K562 (cell line): ENCODE results near the gene SLC35D3. TPM values are rescaled to one million over a fixed set of nuclear protein-coding genes. Genes with fewer than 3 reads are reported as not detected.

Experiments
- ATAC-seq: fragments of 200-7000 bp; cut with Tn5 transposase; 3 replicates; pipeline ENCODE4 v1.9.1; 2020; ENCODE audit warnings: moderate library complexity
- BruUV-seq: library from RNA; stranded (reverse); fragments of 400-500 nt; replicated peaks from 2 replicates; lab custom pipeline; 2021; lab: Mats Ljungman, UMichigan
- CTCF ChIA-PET: fragments of 300-600 bp; formaldehyde crosslinking; extraction: SDS; loops from one replicate; lab custom pipeline; 2021; ENCODE audit warnings: low intra/inter-chr PET ratio; lab: Yijun Ruan, JAX
- POLR2A ChIA-PET: fragments of 300-600, 350-650 bp; sonication (Branson Sonifier 250); formaldehyde crosslinking; extraction: SDS; loops from one replicate; lab custom pipeline; 2021; ENCODE audit warnings: antibody characterized with exemption, inconsistent platforms; lab: Yijun Ruan, JAX
- DNase-seq, 4 experiments: peaks; one replicate each; pipeline versions ENCODE4 v3.0.0 to v3.0.0-alpha.2; 2011 to 2018; ENCODE audit warnings: low spot score in 3 of 4, mixed read lengths in 3 of 4; ENCODE audit errors: extremely low read depth in 1 of 4
- FAIRE-seq: peaks from 2 replicates; lab custom pipeline; 2011; peaks lifted over from hg19 to GRCh38; lab: Jason Lieb, UNC
- H2AFZ ChIP-seq: 2 replicates; pipeline ENCODE4 v1.6.0; 2011; ENCODE audit warnings: low read depth, low read length, control low read depth, inconsistent platforms
- H3K27ac ChIP-seq: fragments of 200-600 bp; 3 replicates; pipeline ENCODE4 v1.8.0; 2011; ENCODE audit warnings: low read depth, mild to moderate bottlenecking, control low read depth, inconsistent platforms, low read length, moderate library complexity, mixed read lengths; ENCODE audit errors: extremely low read depth
- H3K27me3 ChIP-seq, 2 experiments: fragments of 300-600 bp in 1 of 2; 2 replicates in 1 of 2; 3 replicates in 1 of 2; pipeline versions ENCODE4 v1.6.0 to v1.8.0; 2011; ENCODE audit warnings: inconsistent platforms in 2 of 2, low read length in 2 of 2, mild to moderate bottlenecking in 1 of 2, mixed read lengths in 1 of 2, moderate library complexity in 1 of 2; ENCODE audit not compliant: control insufficient read depth in 2 of 2, insufficient read depth in 2 of 2
- H3K36me3 ChIP-seq: fragments of 300-600 bp; 3 replicates; pipeline ENCODE4 v1.8.0; 2011; ENCODE audit warnings: mild to moderate bottlenecking, low read length, inconsistent platforms; ENCODE audit not compliant: control insufficient read depth, insufficient read depth
- H3K4me1 ChIP-seq, 2 experiments: fragments of 200-600 bp in 1 of 2; replicated peaks in 1 of 2; 2 replicates in 1 of 2; 3 replicates in 1 of 2; pipeline versions ENCODE4 v1.5.1 to v1.8.0; 2011; ENCODE audit warnings: inconsistent platforms in 2 of 2, low read length in 2 of 2, mild to moderate bottlenecking in 1 of 2, mixed read lengths in 1 of 2, moderate library complexity in 1 of 2; ENCODE audit not compliant: control insufficient read depth in 2 of 2, insufficient read depth in 2 of 2
- H3K4me2 ChIP-seq: 2 replicates; pipeline ENCODE4 v1.6.1; 2011; ENCODE audit warnings: low read length, control low read depth, inconsistent platforms, mixed read lengths; ENCODE audit not compliant: insufficient read depth
- H3K4me3 ChIP-seq: fragments of 200-600 bp; sonication (generic), shearing (Covaris generic); 2 replicates; pipeline ENCODE4 v1.5.1; 2016; ENCODE audit warnings: control low read depth, inconsistent platforms
- H3K79me2 ChIP-seq: fragments of 200-600 bp; 3 replicates; pipeline ENCODE4 v1.8.0; 2011; ENCODE audit warnings: low read length, inconsistent platforms; ENCODE audit not compliant: control insufficient read depth, insufficient read depth
- H3K9ac ChIP-seq, 2 experiments: 2 replicates each; pipeline versions ENCODE4 v1.6.0 to v1.6.1; 2011; ENCODE audit warnings: low read depth in 2 of 2, low read length in 2 of 2, control low read depth in 1 of 2, inconsistent platforms in 1 of 2, mild to moderate bottlenecking in 1 of 2, mixed read lengths in 1 of 2; ENCODE audit not compliant: insufficient read depth in 1 of 2
- H3K9me1 ChIP-seq: one replicate; pipeline ENCODE4 v1.6.0; 2011; ENCODE audit warnings: inconsistent platforms, mild to moderate bottlenecking, low read length, moderate library complexity; ENCODE audit not compliant: control insufficient read depth, insufficient read depth
- H3K9me3 ChIP-seq: replicated peaks from 2 replicates; pipeline ENCODE4 v1.5.1; 2011; ENCODE audit warnings: low read depth, low read length, inconsistent platforms; ENCODE audit not compliant: control insufficient read depth, insufficient read depth
- H4K20me1 ChIP-seq: replicated peaks from 2 replicates; pipeline ENCODE4 v1.6.1; 2011; ENCODE audit warnings: low read length, inconsistent platforms, mixed read lengths; ENCODE audit not compliant: control insufficient read depth, insufficient read depth
- C11orf30 ChIP-seq: fragments of 450-650 bp; IDR thresholded peaks from 2 replicates; pipeline ENCODE4 v1.6.1; 2016; ENCODE audit warnings: low read depth, mild to moderate bottlenecking
- CC2D1A ChIP-seq: fragments of 450-650 bp; IDR thresholded peaks from 2 replicates; pipeline ENCODE4 v1.6.1; 2017; ENCODE audit warnings: mild to moderate bottlenecking
- CREB3 ChIP-seq: fragments of 450-650 bp; conservative IDR thresholded peaks from 2 replicates; pipeline ENCODE4 v1.6.1; 2016; ENCODE audit warnings: missing genetic modification characterization, low read depth, mild to moderate bottlenecking, missing compliant biosample characterization, moderate library complexity
- DMBX1 ChIP-seq: fragments of 250-450 bp; sonication (Bioruptor Pico); IDR thresholded peaks from 2 replicates; pipeline ENCODE4 v1.8.0; 2022; ENCODE audit warnings: inconsistent platforms, mild to moderate bottlenecking, moderate library complexity, borderline replicate concordance
- ELF2 ChIP-seq: fragments of 250-450 bp; sonication (Bioruptor Pico); IDR thresholded peaks from 2 replicates; pipeline ENCODE4 v1.5.0; 2021; ENCODE audit warnings: mild to moderate bottlenecking
- MAFF ChIP-seq: IDR thresholded peaks from 2 replicates; pipeline ENCODE4 v1.6.1; 2012; ENCODE audit warnings: low read length, improper control_type of control experiment
- NEUROD1 ChIP-seq: fragments of 150-350 bp; IDR thresholded peaks from 2 replicates; pipeline ENCODE4 v1.6.1; 2014; ENCODE audit warnings: borderline replicate concordance, low read length, low read depth; ENCODE audit not compliant: partially characterized antibody
- POLR2AphosphoS2 ChIP-seq: IDR thresholded peaks from 2 replicates; pipeline ENCODE4 v1.6.1; 2012; ENCODE audit warnings: low read length, improper control_type of control experiment
- PRDM10 ChIP-seq: fragments of 450-650 bp; IDR thresholded peaks from 2 replicates; pipeline ENCODE4 v1.6.1; 2018; ENCODE audit not compliant: partially characterized antibody
- RFX1 ChIP-seq: fragments of 450-650 bp; IDR thresholded peaks from 2 replicates; pipeline ENCODE4 v1.6.1; 2016; ENCODE audit warnings: mild to moderate bottlenecking, moderate library complexity
- SRF ChIP-seq, 2 experiments: fragments of 250-450, 450-650 bp in 1 of 2; sonication (Bioruptor Pico) in 1 of 2; sonication (generic) in 1 of 2; formaldehyde crosslinking; IDR thresholded peaks; 2 replicates each; pipeline versions ENCODE4 v1.5.0 to v1.5.1; 2020 to 2022; ENCODE audit warnings: mild to moderate bottlenecking in 1 of 2, missing genetic modification reagents in 1 of 2
- TAF7 ChIP-seq: fragments of 450-650 bp; IDR thresholded peaks from 2 replicates; pipeline ENCODE4 v1.6.1; 2016; ENCODE audit warnings: missing genetic modification characterization, missing compliant biosample characterization
- ZBTB17 ChIP-seq: fragments of 450-650 bp; formaldehyde crosslinking; IDR thresholded peaks from 2 replicates; pipeline ENCODE4 v1.4.0; 2020; ENCODE audit warnings: mild to moderate bottlenecking
- ZNF212 ChIP-seq: fragments of 450-650 bp; formaldehyde crosslinking; IDR thresholded peaks from 2 replicates; pipeline ENCODE4 v1.4.0; 2020; ENCODE audit warnings: mild to moderate bottlenecking
- ZNF431 ChIP-seq: sonication (generic); formaldehyde crosslinking; IDR thresholded peaks from 2 replicates; pipeline ENCODE4 v1.8.0; 2022; ENCODE audit warnings: mild to moderate bottlenecking, missing genetic modification reagents
- ZNF586 ChIP-seq: fragments of 450-650 bp; formaldehyde crosslinking; conservative IDR thresholded peaks from 2 replicates; pipeline ENCODE4 v1.4.0; 2020; ENCODE audit warnings: mild to moderate bottlenecking, moderate library complexity
- ZNF778 ChIP-seq: fragments of 450-650 bp; formaldehyde crosslinking; IDR thresholded peaks from 2 replicates; pipeline ENCODE4 v1.4.0; 2020; ENCODE audit warnings: mild to moderate bottlenecking, moderate library complexity
- WGBS: fragments of 100-300 bp; shearing (Covaris generic); methylation state at CpG from one replicate; pipeline ENCODE4 v1.1.6; 2016; ENCODE audit warnings: low coverage, mixed read lengths; ENCODE audit not compliant: insufficient coverage; ENCODE audit errors: missing lambda C conversion rate; 5-methylcytosine and 5-hydroxymethylcytosine counted together
- in situ Hi-C: fragments of 300-500 bp; cut with MboI; formaldehyde crosslinking; loops from 4 replicates; pipeline ENCODE4 v1.15.0; 2018; ENCODE audit warnings: inconsistent platforms, mixed read lengths
- intact Hi-C: fragments of 100-400 bp; cut with micrococcal nuclease; formaldehyde crosslinking; loops from 2 replicates; pipeline ENCODE4 v1.14.2; 2022
- polyA plus RNA-seq, 8 experiments: library from polyadenylated mRNA; depleted of rRNA in 4 of 8; stranded (reverse) in 5 of 8; unstranded in 3 of 8; fragments of >200 nt; fragmentation: Nextera tagmentation in 2 of 8; fragmentation: Illumina TruSeq in 1 of 8; extraction: Ambion mirVana in 2 of 8; extraction: Trizol in 1 of 8; gene quantifications; 2 replicates each; pipeline versions ENCODE4 v1.2.1 to v1.2.3, GENCODE V29; 2011 to 2014; ENCODE audit warnings: inconsistent platforms in 1 of 8, missing spikeins in 1 of 8
- total RNA-seq, 7 experiments: library from RNA; depleted of rRNA in 6 of 7; stranded (reverse); fragments of >200 nt in 6 of 7; fragmentation: Illumina TruSeq in 2 of 7; extraction: Trizol in 2 of 7; gene quantifications; 2 replicates each; pipeline versions ENCODE4 v1.2.1 to v1.2.3, GENCODE V29; 2011 to 2021; ENCODE audit warnings: low replicate concordance in 1 of 7
- TF ChIP-seq, protein P1 (sequence below): conservative IDR thresholded peaks from 2 replicates; pipeline ENCODE4 v1.6.1; 2011; ENCODE audit warnings: low read depth, mild to moderate bottlenecking, low read length; ENCODE audit not compliant: control insufficient read depth

The SLC35D3 gene
- total and polyA plus RNA-seq, 9 of the 15 experiments (the other 6 are each of a cell fraction or from before 2014, with no cell fraction given) = not detected

DNA sequence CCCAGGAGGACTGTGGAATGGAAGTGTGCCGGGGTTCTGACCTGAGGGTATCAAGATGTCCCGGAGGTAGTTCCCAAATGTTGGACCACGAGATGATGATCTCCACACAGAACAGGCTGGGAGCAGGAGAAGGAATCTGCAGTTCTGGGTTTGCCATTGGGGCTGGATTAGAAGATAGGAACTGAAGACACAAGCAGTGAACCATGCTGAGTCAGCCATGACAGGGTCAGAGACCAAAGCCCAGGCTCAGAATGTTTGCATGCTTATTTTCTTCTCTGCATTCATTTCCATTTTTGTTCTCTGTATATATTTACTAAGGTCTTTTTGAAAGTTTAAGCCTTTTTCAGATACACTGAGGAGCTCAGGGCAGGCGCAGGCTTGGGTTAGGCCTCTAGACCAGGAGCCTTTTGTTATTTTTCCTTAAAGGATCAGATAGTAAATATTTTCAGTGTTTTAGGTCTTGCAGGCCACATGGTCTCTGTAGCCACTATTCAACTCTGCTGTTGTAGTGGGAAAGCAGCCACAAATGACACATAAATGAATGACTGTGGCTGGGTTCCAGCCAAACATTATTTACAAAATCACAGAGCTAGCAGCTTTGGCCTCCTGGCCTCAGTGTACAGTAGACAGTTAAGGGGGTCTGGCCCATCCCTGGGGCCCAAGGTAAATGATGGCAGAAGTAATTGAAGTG, 28.5 kb downstream of the SLC35D3 start:
- peak in 1 of 4 experiments; percentile 38 for DNase-seq
- H3K4me1 ChIP-seq = peaks cover 0 to 4% of the 10 kb centered on the region in 2 experiments; a peak in 1 of 5 replicates
- H3K4me2 ChIP-seq = no peak overlapping the region
- no peak for FAIRE-seq
- H3K9ac ChIP-seq = no peak overlapping the region
- peak overlapping the region; percentile 84 for H2AFZ ChIP-seq
- intact Hi-C loops (no loop called here), in situ Hi-C loops (no loop called here)
- no peaks in the 10 kb centered on the region for H3K36me3 ChIP-seq
- ChIA-PET POLR2A (interaction anchor here (1.3 kb wide), 1 partner anchor 9 kb away, joined by 3 read pairs; no protein-coding TSS in a partner anchor), CTCF (no interaction called here)
- H4K20me1 ChIP-seq = no peaks in the 10 kb centered on the region
- no peaks in the 10 kb centered on the region for H3K9me3 ChIP-seq
- H3K27me3 ChIP-seq = no peaks in the 10 kb centered on the region; a peak in 1 of 5 replicates
- H3K9me1 ChIP-seq = no peaks in the 10 kb centered on the region
- ATAC-seq = peak; percentile 79
- H3K27ac ChIP-seq = peak overlapping the region; percentile 15; the same call in 1 of the 3 replicates
- 14% methylated on average over 4 of the region's 4 CpGs for WGBS
- BruUV-seq = no TSS peak
- no peak overlapping the region for H3K4me3 ChIP-seq
- H3K79me2 ChIP-seq = no peaks in the 10 kb centered on the region
- TF ChIP-seq SRF (CRISPR knock-in tag; IDR thresholded peaks at IDR 0.05) (no peak), PRDM10 (no peak), ZNF778 (CRISPR knock-in tag) (no peak), CREB3 (tag) (no peak), ELF2 (CRISPR knock-in tag) (no peak), POLR2AphosphoS2 (no peak), TAF7 (tag) (no peak), RFX1 (no peak), DMBX1 (CRISPR knock-in tag) (0 out of 2 replicates have a peak, but pooled peaks have one; percentile 36), MAFF (peak; percentile 17; the same call in 1 of the 2 replicates), NEUROD1 (no peak), CC2D1A (no peak), C11orf30 (peak; percentile 81), ZBTB17 (CRISPR knock-in tag) (no peak), ZNF431 (no peak), ZNF212 (CRISPR knock-in tag) (no peak), ZNF586 (no peak)
- TF ChIP-seq, protein P1, sequence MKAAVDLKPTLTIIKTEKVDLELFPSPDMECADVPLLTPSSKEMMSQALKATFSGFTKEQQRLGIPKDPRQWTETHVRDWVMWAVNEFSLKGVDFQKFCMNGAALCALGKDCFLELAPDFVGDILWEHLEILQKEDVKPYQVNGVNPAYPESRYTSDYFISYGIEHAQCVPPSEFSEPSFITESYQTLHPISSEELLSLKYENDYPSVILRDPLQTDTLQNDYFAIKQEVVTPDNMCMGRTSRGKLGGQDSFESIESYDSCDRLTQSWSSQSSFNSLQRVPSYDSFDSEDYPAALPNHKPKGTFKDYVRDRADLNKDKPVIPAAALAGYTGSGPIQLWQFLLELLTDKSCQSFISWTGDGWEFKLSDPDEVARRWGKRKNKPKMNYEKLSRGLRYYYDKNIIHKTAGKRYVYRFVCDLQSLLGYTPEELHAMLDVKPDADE = no peak
